K562 (cell line): Measurements from ENCODE around the gene ICAM3. TPM values are rescaled to one million over a fixed set of nuclear protein-coding genes. Genes with fewer than 3 reads are reported as not detected.

Experiments
- BCOR ChIP-seq: fragments of 450-650 bp; IDR thresholded peaks from 2 replicates; pipeline ENCODE4 v1.6.1; 2016
- ELF2 ChIP-seq: fragments of 250-450 bp; sonication (Bioruptor Pico); IDR thresholded peaks from 2 replicates; pipeline ENCODE4 v1.5.0; 2021; ENCODE audit warnings: mild to moderate bottlenecking
- EP400 ChIP-seq: fragments of 450-650 bp; IDR thresholded peaks from 2 replicates; pipeline ENCODE4 v1.6.1; 2017; ENCODE audit warnings: antibody characterized with exemption, mild to moderate bottlenecking, moderate library complexity
- HNRNPLL ChIP-seq: fragments of 200-400 bp; formaldehyde crosslinking; IDR thresholded peaks from 2 replicates; pipeline ENCODE4 v1.6.1; 2017; ENCODE audit warnings: low read length, low read depth, mild to moderate bottlenecking; ENCODE audit not compliant: poor library complexity, severe bottlenecking
- IRF2 ChIP-seq: sonication (generic); formaldehyde crosslinking; IDR thresholded peaks from 2 replicates; pipeline ENCODE4 v1.8.1; 2022; ENCODE audit warnings: mild to moderate bottlenecking, missing genetic modification reagents
- KLF6 ChIP-seq: fragments of 250-450 bp; sonication (Bioruptor Pico); IDR thresholded peaks from 2 replicates; pipeline ENCODE4 v1.4.0; 2020; ENCODE audit warnings: mild to moderate bottlenecking, moderate library complexity, borderline replicate concordance
- SAFB ChIP-seq: fragments of 200-400 bp; formaldehyde crosslinking; IDR thresholded peaks from 2 replicates; pipeline ENCODE4 v1.6.1; 2017; ENCODE audit warnings: low read depth, low read length, borderline replicate concordance
- SREBF2 ChIP-seq: sonication (generic); formaldehyde crosslinking; IDR thresholded peaks from 2 replicates; pipeline ENCODE4 v1.4.0; 2020; ENCODE audit warnings: mild to moderate bottlenecking, missing genetic modification reagents
- SRF ChIP-seq, 2 experiments: fragments of 250-450, 450-650 bp in 1 of 2; sonication (Bioruptor Pico) in 1 of 2; sonication (generic) in 1 of 2; formaldehyde crosslinking; IDR thresholded peaks; 2 replicates each; pipeline versions ENCODE4 v1.5.0 to v1.5.1; 2020 to 2022; ENCODE audit warnings: mild to moderate bottlenecking in 1 of 2, missing genetic modification reagents in 1 of 2
- ZNF263 ChIP-seq: sonication (generic); formaldehyde crosslinking; IDR thresholded peaks from 2 replicates; pipeline ENCODE4 v1.8.0; 2022; ENCODE audit warnings: mild to moderate bottlenecking, missing genetic modification reagents, borderline replicate concordance
- polyA plus RNA-seq, 8 experiments: library from polyadenylated mRNA; depleted of rRNA in 4 of 8; stranded (reverse) in 5 of 8; unstranded in 3 of 8; fragments of >200 nt; fragmentation: Nextera tagmentation in 2 of 8; fragmentation: Illumina TruSeq in 1 of 8; extraction: Ambion mirVana in 2 of 8; extraction: Trizol in 1 of 8; gene quantifications; 2 replicates each; pipeline versions ENCODE4 v1.2.1 to v1.2.3, GENCODE V29; 2011 to 2014; ENCODE audit warnings: inconsistent platforms in 1 of 8, missing spikeins in 1 of 8
- total RNA-seq, 7 experiments: library from RNA; depleted of rRNA in 6 of 7; stranded (reverse); fragments of >200 nt in 6 of 7; fragmentation: Illumina TruSeq in 2 of 7; extraction: Trizol in 2 of 7; gene quantifications; 2 replicates each; pipeline versions ENCODE4 v1.2.1 to v1.2.3, GENCODE V29; 2011 to 2021; ENCODE audit warnings: low replicate concordance in 1 of 7
- TF ChIP-seq, protein P1 (sequence below): sonication (generic); formaldehyde crosslinking; IDR thresholded peaks from 2 replicates; pipeline ENCODE4 v1.8.0; 2022; ENCODE audit warnings: mild to moderate bottlenecking, missing genetic modification reagents, borderline replicate concordance

The ICAM3 gene
- total and polyA plus RNA-seq, 9 of the 15 experiments (the other 6 are each of a cell fraction or from before 2014, with no cell fraction given), result 6.5 to 39.5 (median 24.2) TPM

- TF ChIP-seq KLF6 (CRISPR knock-in tag) (peak; percentile 43; the same call in 1 of the 2 replicates), SREBF2 (no peak), HNRNPLL (peak; percentile 69), ELF2 (CRISPR knock-in tag) (peak; percentile 50; the same call in 1 of the 2 replicates), SRF (CRISPR knock-in tag; IDR thresholded peaks at IDR 0.05) (peak in 1 of 2 experiments; percentile 51; a peak in 1 of 4 replicates), EP400 (peak; percentile 61), ZNF263 (CRISPR knock-in tag) (peak; percentile 73), IRF2 (CRISPR knock-in tag) (no peak), BCOR (peak; percentile 56; the same call in 1 of the 2 replicates), SAFB (peak; percentile 7; the same call in 1 of the 2 replicates)
- TF ChIP-seq, protein P1, sequence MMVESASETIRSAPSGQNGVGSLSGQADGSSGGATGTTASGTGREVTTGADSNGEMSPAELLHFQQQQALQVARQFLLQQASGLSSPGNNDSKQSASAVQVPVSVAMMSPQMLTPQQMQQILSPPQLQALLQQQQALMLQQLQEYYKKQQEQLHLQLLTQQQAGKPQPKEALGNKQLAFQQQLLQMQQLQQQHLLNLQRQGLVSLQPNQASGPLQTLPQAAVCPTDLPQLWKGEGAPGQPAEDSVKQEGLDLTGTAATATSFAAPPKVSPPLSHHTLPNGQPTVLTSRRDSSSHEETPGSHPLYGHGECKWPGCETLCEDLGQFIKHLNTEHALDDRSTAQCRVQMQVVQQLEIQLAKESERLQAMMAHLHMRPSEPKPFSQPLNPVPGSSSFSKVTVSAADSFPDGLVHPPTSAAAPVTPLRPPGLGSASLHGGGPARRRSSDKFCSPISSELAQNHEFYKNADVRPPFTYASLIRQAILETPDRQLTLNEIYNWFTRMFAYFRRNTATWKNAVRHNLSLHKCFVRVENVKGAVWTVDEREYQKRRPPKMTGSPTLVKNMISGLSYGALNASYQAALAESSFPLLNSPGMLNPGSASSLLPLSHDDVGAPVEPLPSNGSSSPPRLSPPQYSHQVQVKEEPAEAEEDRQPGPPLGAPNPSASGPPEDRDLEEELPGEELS, result peak; percentile 52; the same call in 1 of the 2 replicates
These were observed 52.4 kb downstream of the ICAM3 start, which contains the start of gene ICAM4 (continued) for GRCh38 chr19:10286803-10287737.
